Hepatic stellate cell (primary cell): ENCODE measurements around the gene RBM7.

ENCODE experiments used
- DNase-seq: peaks from one replicate; pipeline ENCODE4 v3.0.0; 2011; ENCODE audit warnings: low spot score

The RBM7 gene

GRCh38 chr11:114448749-114449482 lies 48.5 kb downstream of the RBM7 start:
- DNase-seq: no peak

DNA sequence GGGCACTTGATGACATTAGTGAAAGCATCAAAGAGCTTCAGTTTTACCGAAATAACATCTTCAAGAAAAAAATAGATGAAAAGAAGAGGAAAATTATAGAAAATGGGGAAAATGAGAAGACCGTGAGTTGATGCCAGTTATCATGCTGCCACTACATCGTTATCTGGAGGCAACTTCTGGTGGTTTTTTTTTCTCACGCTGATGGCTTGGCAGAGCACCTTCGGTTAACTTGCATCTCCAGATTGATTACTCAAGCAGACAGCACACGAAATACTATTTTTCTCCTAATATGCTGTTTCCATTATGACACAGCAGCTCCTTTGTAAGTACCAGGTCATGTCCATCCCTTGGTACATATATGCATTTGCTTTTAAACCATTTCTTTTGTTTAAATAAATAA lies 49.4 kb downstream of the RBM7 start:
- no peak for DNase-seq

GRCh38 chr11:114452399-114452798 lies 51.9 kb downstream of the RBM7 start:
- DNase-seq: no peak
